ENCODE results near the gene ATXN1.

Gene ATXN1

DNA sequence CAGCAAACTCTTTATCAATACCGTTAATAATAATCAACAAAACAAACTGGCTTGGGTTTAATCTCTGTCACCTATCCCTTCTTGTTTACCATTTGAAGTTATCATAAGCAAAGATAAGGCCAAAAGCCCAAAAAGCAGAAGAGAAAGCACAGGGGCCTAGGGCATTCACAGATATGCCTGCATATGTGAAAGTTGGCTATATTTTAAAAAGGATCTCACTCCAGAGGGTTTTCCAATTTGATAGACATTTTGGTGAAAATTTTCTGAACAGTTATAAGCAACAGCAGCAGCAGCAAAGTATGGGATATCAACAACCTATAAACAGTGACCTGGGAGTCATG is 101.1 kb downstream of the ATXN1 start:
- Histone ChIP-seq H3K4me1 (ENCODE audit: low read length) (peaks cover 32% of the 10 kb centered on the region), H2AFZ (ENCODE audit: low read depth, low read length) (no peak overlapping the region), H3K9ac (ENCODE audit: low read length) (no peak overlapping the region), H3K27ac (ENCODE audit: low read length) (no peak overlapping the region), H3K79me2 (ENCODE audit: low read length) (no peaks in the 10 kb centered on the region), H3K4me3 (ENCODE audit: low read length) (no peak overlapping the region), H3K9me3 (ENCODE audit: insufficient read depth, low read length) (no peaks in the 10 kb centered on the region), H3K4me2 (ENCODE audit: low read length) (peak overlapping the region; percentile 66; the same call in 1 of the 2 replicates), H4K20me1 (ENCODE audit: insufficient read depth, low read length) (peaks cover 3% of the 10 kb centered on the region; the same call in 1 of the 2 replicates), H3K36me3 (replicated peaks; ENCODE audit: low read depth, low read length) (no peaks in the 10 kb centered on the region), H3K27me3 (ENCODE audit: low read depth, low read length) (peaks cover 22% of the 10 kb centered on the region)
- TF ChIP-seq, protein P1, sequence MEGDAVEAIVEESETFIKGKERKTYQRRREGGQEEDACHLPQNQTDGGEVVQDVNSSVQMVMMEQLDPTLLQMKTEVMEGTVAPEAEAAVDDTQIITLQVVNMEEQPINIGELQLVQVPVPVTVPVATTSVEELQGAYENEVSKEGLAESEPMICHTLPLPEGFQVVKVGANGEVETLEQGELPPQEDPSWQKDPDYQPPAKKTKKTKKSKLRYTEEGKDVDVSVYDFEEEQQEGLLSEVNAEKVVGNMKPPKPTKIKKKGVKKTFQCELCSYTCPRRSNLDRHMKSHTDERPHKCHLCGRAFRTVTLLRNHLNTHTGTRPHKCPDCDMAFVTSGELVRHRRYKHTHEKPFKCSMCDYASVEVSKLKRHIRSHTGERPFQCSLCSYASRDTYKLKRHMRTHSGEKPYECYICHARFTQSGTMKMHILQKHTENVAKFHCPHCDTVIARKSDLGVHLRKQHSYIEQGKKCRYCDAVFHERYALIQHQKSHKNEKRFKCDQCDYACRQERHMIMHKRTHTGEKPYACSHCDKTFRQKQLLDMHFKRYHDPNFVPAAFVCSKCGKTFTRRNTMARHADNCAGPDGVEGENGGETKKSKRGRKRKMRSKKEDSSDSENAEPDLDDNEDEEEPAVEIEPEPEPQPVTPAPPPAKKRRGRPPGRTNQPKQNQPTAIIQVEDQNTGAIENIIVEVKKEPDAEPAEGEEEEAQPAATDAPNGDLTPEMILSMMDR (IDR thresholded peaks at IDR 0.05; ENCODE audit: low read depth, low read length), result no peak
- no peak for TF ChIP-seq EZH2phosphoT487 (IDR thresholded peaks at IDR 0.05; ENCODE audit: low read depth)

DNA sequence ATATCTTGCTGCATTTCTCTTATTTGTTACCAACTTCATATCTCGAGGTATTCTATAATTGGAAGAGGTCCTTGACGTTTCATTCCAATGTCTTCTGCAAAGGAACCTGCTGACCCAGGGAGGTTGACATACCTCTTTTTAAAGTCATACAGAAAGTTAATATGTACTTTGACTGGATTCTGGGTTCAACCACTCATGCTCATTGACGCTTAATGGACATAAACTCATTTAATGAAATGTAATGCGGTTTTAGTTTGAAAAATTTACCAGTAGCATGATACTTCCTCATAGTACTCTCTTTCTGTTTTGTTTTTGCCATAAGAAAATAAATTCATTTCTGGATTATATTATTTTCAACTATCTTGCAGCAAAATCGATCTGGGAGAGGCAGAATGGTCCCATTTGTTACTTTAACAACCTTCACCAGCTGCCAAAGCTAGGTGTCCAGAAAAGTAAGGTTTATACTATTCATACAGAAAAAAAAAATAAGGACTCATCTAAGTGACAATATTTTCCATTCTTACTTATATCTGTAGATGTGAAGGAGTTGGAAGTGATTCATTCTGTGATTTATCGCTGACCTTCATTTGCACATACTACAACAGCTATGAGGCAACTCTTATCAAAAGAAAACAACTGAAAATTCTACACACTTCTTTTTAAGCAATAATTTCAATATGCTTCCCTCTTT is 101.6 kb downstream of the ATXN1 start:
- H4K20me1 ChIP-seq (ENCODE audit: insufficient read depth, low read length), result peaks cover 3% of the 10 kb centered on the region; the same call in 1 of the 2 replicates
- peaks cover 32% of the 10 kb centered on the region for H3K4me1 ChIP-seq (ENCODE audit: low read length)
- no peak overlapping the region for H2AFZ ChIP-seq (ENCODE audit: low read depth, low read length)
- H3K4me3 ChIP-seq (ENCODE audit: low read length), result no peak overlapping the region
- H3K36me3 ChIP-seq (replicated peaks; ENCODE audit: low read depth, low read length), result no peaks in the 10 kb centered on the region
- peaks cover 26% of the 10 kb centered on the region for H3K27me3 ChIP-seq (ENCODE audit: low read depth, low read length)
- no peaks in the 10 kb centered on the region for H3K9me3 ChIP-seq (ENCODE audit: insufficient read depth, low read length)
- H3K79me2 ChIP-seq (ENCODE audit: low read length), result no peaks in the 10 kb centered on the region
- peak overlapping the region; percentile 66 for H3K4me2 ChIP-seq (ENCODE audit: low read length)
- TF ChIP-seq EZH2phosphoT487 (IDR thresholded peaks at IDR 0.05; ENCODE audit: low read depth), result no peak
- TF ChIP-seq, protein P1 (IDR thresholded peaks at IDR 0.05; ENCODE audit: low read depth, low read length), result no peak
- H3K27ac ChIP-seq (ENCODE audit: low read length), result no peak overlapping the region
- no peak overlapping the region for H3K9ac ChIP-seq (ENCODE audit: low read length)

DNA sequence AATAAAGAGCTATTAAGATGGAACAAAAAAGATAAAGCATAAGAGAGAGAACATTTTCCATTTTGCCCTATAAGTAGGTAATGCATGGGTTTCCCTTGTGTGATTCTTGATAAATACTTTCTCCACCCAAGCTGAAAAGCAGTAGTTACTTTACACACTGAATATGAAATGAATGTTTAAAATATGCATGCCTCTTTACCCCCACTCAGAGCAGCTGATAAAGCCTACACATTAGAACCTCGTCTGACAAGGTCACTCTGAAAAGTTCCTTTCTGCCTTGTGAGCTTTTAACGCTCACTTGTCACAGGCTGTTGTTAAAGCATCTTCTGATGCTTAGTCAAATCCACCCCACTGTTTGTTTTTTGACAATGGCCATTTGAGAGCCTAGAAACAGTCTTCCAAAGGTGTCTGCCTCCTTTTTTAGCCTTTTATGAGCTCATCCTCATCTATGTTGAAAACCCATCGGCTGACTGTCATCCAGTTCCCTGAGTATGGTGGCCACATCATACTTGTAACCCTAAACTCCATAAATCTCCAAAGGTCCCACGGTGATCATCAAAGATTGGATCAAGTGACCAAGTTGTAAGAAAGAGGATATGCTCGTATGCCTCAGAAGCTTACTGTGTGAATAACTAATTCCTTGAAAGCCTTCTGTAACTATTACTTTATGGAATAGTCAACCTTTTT is 102.8 kb downstream of the ATXN1 start:
- Histone ChIP-seq H3K9me3 (ENCODE audit: insufficient read depth, low read length) (no peaks in the 10 kb centered on the region), H3K4me2 (ENCODE audit: low read length) (peak overlapping the region; percentile 66), H3K4me3 (ENCODE audit: low read length) (peak overlapping the region; percentile 46; the same call in 1 of the 2 replicates), H3K27me3 (ENCODE audit: low read depth, low read length) (peaks cover 28% of the 10 kb centered on the region), H3K79me2 (ENCODE audit: low read length) (no peaks in the 10 kb centered on the region), H2AFZ (ENCODE audit: low read depth, low read length) (no peak overlapping the region), H4K20me1 (ENCODE audit: insufficient read depth, low read length) (peaks cover 3% of the 10 kb centered on the region; the same call in 1 of the 2 replicates), H3K4me1 (ENCODE audit: low read length) (peaks cover 32% of the 10 kb centered on the region), H3K9ac (ENCODE audit: low read length) (no peak overlapping the region), H3K27ac (ENCODE audit: low read length) (no peak overlapping the region), H3K36me3 (replicated peaks; ENCODE audit: low read depth, low read length) (no peaks in the 10 kb centered on the region)
- TF ChIP-seq, protein P1 (IDR thresholded peaks at IDR 0.05; ENCODE audit: low read depth, low read length), result no peak
- no peak for TF ChIP-seq EZH2phosphoT487 (IDR thresholded peaks at IDR 0.05; ENCODE audit: low read depth)

DNA sequence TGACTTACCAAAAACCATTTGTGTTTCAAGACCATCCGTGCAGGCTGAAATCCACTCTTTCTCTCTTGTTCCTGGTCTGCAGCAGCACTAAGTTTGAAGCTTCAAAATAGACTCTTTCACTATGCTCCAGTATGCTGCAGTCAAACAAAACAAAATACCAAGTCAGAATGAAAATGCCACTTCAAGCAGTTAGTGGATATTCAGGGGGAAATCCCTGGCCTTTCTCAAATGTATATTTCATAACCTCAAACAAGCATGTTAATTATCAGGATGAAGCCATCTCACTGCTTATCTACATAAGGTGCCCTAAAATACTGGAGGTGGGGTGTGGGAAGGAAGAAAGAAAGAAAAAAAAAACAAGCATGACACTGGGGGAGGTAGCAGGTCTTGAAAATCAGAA is 103.5 kb downstream of the ATXN1 start:
- Histone ChIP-seq H3K36me3 (replicated peaks; ENCODE audit: low read depth, low read length) (no peaks in the 10 kb centered on the region), H3K9ac (ENCODE audit: low read length) (no peak overlapping the region)

More for the DNA sequence above, 103.5 kb downstream of the ATXN1 start:
- TF ChIP-seq EZH2phosphoT487 (IDR thresholded peaks at IDR 0.05; ENCODE audit: low read depth), result no peak
- TF ChIP-seq, protein P1 (IDR thresholded peaks at IDR 0.05; ENCODE audit: low read depth, low read length), result no peak
- Histone ChIP-seq H3K4me2 (ENCODE audit: low read length) (peak overlapping the region; percentile 66), H3K9me3 (ENCODE audit: insufficient read depth, low read length) (no peaks in the 10 kb centered on the region), H3K27me3 (ENCODE audit: low read depth, low read length) (peaks cover 34% of the 10 kb centered on the region), H3K79me2 (ENCODE audit: low read length) (no peaks in the 10 kb centered on the region), H3K4me1 (ENCODE audit: low read length) (peaks cover 32% of the 10 kb centered on the region), H3K4me3 (ENCODE audit: low read length) (peak overlapping the region; percentile 46), H2AFZ (ENCODE audit: low read depth, low read length) (no peak overlapping the region), H3K27ac (ENCODE audit: low read length) (no peak overlapping the region), H4K20me1 (ENCODE audit: insufficient read depth, low read length) (peaks cover 3% of the 10 kb centered on the region; the same call in 1 of the 2 replicates)
